Measurements from ENCODE around the gene DBF4. TPM values are rescaled to one million over a fixed set of nuclear protein-coding genes. Genes with fewer than 3 reads are reported as not detected.
"Not testable (repeated sequence)": the region's sequence is repeated elsewhere in the genome, so short reads cannot be mapped to it uniquely, and the experiment has no call there.

Gene DBF4, protein sequence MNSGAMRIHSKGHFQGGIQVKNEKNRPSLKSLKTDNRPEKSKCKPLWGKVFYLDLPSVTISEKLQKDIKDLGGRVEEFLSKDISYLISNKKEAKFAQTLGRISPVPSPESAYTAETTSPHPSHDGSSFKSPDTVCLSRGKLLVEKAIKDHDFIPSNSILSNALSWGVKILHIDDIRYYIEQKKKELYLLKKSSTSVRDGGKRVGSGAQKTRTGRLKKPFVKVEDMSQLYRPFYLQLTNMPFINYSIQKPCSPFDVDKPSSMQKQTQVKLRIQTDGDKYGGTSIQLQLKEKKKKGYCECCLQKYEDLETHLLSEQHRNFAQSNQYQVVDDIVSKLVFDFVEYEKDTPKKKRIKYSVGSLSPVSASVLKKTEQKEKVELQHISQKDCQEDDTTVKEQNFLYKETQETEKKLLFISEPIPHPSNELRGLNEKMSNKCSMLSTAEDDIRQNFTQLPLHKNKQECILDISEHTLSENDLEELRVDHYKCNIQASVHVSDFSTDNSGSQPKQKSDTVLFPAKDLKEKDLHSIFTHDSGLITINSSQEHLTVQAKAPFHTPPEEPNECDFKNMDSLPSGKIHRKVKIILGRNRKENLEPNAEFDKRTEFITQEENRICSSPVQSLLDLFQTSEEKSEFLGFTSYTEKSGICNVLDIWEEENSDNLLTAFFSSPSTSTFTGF
- polyA plus RNA-seq (2013, experiment 1 of 2), result 14.2 TPM
- polyA plus RNA-seq (2013, experiment 2 of 2), result 14.5 TPM

DNA sequence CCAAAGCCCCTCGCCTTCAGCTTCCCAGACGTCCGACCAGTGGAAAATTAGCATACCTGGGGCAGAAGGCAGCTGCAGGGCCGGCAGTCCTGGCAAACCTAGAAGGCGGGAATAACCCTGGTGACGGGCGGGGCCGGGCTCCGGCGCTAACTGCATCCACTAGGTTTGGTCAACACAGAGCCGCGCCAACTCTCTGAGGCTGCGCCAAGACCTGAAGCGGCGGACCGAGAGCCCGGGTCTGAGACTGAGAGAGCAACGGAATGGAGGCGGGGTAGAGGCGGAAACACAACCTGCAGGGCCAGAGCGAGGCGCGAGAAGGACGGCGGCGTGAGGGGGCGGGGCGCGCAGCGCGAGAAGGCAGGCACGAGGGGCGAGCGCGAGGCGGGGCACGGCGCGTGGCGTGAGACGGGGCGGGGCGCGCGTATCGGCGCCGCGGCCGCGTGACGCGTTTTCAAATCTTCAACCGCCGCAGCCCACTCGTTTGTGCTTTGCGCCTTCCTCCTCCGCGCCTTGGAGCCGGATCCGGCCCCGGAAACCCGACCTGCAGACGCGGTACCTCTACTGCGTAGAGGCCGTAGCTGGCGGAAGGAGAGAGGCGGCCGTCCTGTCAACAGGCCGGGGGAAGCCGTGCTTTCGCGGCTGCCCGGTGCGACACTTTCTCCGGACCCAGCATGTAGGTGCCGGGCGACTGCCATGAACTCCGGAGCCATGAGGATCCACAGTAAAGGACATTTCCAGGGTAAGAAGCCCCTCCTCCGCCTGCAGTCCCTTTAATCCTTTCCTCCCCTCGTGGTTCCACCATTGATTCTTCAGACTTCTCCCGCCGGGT, at the start of gene DBF4, which contains the start of gene SLC25A40:
Gene DBF4, plus strand, starts transcription at position 454 of the 829 bp plus-strand sequence. Its CDS starts 240 bp downstream, at position 694.
Gene SLC25A40, minus strand, starts transcription at position 321 of the 829 bp plus-strand sequence. CDS start 17,633 bp downstream, outside the sequence.
- no peak within 1 kb of the TSS for H2BK5ac ChIP-seq (ENCODE audit: low read depth, low read length, poor library complexity, severe bottlenecking)
- H2BK12ac ChIP-seq (ENCODE audit: low read length in 2 of 2), result peak within 1 kb of the TSS in 1 of 2 experiments; percentile 42
- H3K36me3 ChIP-seq (ENCODE audit: control insufficient read depth in 1 of 2, insufficient read depth in 2 of 2, low read depth in 1 of 2, low read length in 2 of 2), result no peaks in the 10 kb centered on the region
- H2AK5ac ChIP-seq (ENCODE audit: low read length, severe bottlenecking), result no peak within 1 kb of the TSS
- peak within 1 kb of the TSS; percentile 73 for H3K27ac ChIP-seq (ENCODE audit: low read length, poor library complexity, severe bottlenecking)
- H3K79me1 ChIP-seq (replicated peaks; ENCODE audit: low read length, poor library complexity, severe bottlenecking), result peaks cover 4% of the 10 kb centered on the region
- peak within 1 kb of the TSS; percentile 67 for H2BK15ac ChIP-seq (ENCODE audit: low read depth, poor library complexity, severe bottlenecking)
- H2AFZ ChIP-seq (ENCODE audit: low read depth, low read length), result peak within 1 kb of the TSS; percentile 99
- peak within 1 kb of the TSS in 1 of 2 experiments; percentile 23 for H3K23ac ChIP-seq (ENCODE audit: low read length in 2 of 2)
- H3K9me3 ChIP-seq (ENCODE audit: control insufficient read depth, low read length), result peaks cover 8% of the 10 kb centered on the region
- peak within 1 kb of the TSS in 1 of 2 experiments; percentile 26 for H3K14ac ChIP-seq (ENCODE audit: low read length in 2 of 2)
- peak; percentile 95 for DNase-seq
- peak within 1 kb of the TSS in 1 of 2 experiments; percentile 47 for H3K4ac ChIP-seq (ENCODE audit: low read depth in 1 of 2, low read length in 2 of 2)
- peak within 1 kb of the TSS; percentile 39 for H4K91ac ChIP-seq (ENCODE audit: low read length)
- under 1% methylated on average over 81 of the region's 84 CpGs for WGBS
- H3K4me2 ChIP-seq (ENCODE audit: low read length, poor library complexity, severe bottlenecking), result peak within 1 kb of the TSS; percentile 68
- H4K8ac ChIP-seq (ENCODE audit: low read length), result peak within 1 kb of the TSS; percentile 63
- H3K9ac ChIP-seq (ENCODE audit: low read length), result peak within 1 kb of the TSS; percentile 96
- H3K4me1 ChIP-seq (ENCODE audit: control insufficient read depth, insufficient read depth, low read depth, low read length), result peaks cover 1% of the 10 kb centered on the region
- H2BK120ac ChIP-seq (ENCODE audit: low read depth, low read length), result peak within 1 kb of the TSS; percentile 52
- peak within 1 kb of the TSS; percentile 90 for H3K4me3 ChIP-seq (ENCODE audit: insufficient read depth in 1 of 2, low read depth in 1 of 2, low read length in 2 of 2)
- peak within 1 kb of the TSS; percentile 88 to 89 for H3K18ac ChIP-seq (ENCODE audit: low read depth in 1 of 2, low read length in 2 of 2)
- no peaks in the 10 kb centered on the region for H3K27me3 ChIP-seq (ENCODE audit: control insufficient read depth in 1 of 2, insufficient read depth in 1 of 2, low read length in 2 of 2)

DNA sequence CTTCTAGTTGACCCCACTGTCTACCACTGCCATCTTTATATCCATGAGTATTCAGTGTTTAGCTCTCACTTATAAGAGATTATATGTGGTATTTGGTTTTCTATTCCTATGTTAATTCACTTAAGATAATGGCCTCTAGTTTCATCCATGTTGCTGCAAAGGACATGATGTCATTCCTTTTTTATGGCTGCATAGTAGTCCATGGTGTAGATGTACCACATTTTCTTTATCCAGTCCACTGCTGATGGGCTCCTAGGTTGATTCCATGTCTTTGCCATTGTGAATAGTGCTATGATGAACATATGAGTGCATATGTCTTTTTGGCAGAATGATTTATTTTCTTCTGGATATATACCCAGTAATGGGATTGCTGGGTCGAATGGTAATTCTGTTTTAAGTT, 47.9 kb upstream of the DBF4 start:
- H4K91ac ChIP-seq (ENCODE audit: low read length); H3K18ac ChIP-seq (ENCODE audit: low read depth in 1 of 2, low read length in 2 of 2); H4K8ac ChIP-seq (ENCODE audit: low read length); H3K23ac ChIP-seq (ENCODE audit: low read length in 2 of 2); H2AK5ac ChIP-seq (ENCODE audit: low read length, severe bottlenecking); H3K4ac ChIP-seq (ENCODE audit: low read depth in 1 of 2, low read length in 2 of 2); H2BK15ac ChIP-seq (ENCODE audit: low read depth, poor library complexity, severe bottlenecking); DNase-seq; H2BK5ac ChIP-seq (ENCODE audit: low read depth, low read length, poor library complexity, severe bottlenecking); H3K27me3 ChIP-seq (ENCODE audit: control insufficient read depth in 1 of 2, insufficient read depth in 1 of 2, low read length in 2 of 2); H2AFZ ChIP-seq (ENCODE audit: low read depth, low read length); H3K27ac ChIP-seq (ENCODE audit: low read length, poor library complexity, severe bottlenecking); H3K14ac ChIP-seq (ENCODE audit: low read length in 2 of 2); H3K9ac ChIP-seq (ENCODE audit: low read length); H3K79me1 ChIP-seq (replicated peaks; ENCODE audit: low read length, poor library complexity, severe bottlenecking); H3K4me2 ChIP-seq (ENCODE audit: low read length, poor library complexity, severe bottlenecking); H3K4me1 ChIP-seq (ENCODE audit: control insufficient read depth, insufficient read depth, low read depth, low read length); H2BK12ac ChIP-seq (ENCODE audit: low read length in 2 of 2); H3K4me3 ChIP-seq (ENCODE audit: insufficient read depth in 1 of 2, low read depth in 1 of 2, low read length in 2 of 2); H2BK120ac ChIP-seq (ENCODE audit: low read depth, low read length): not testable (repeated sequence)
- H3K9me3 ChIP-seq (ENCODE audit: control insufficient read depth, low read length), result peaks cover 13% of the 10 kb centered on the region
- H3K36me3 ChIP-seq (ENCODE audit: control insufficient read depth in 1 of 2, insufficient read depth in 2 of 2, low read depth in 1 of 2, low read length in 2 of 2), result peaks cover 0 to 13% of the 10 kb centered on the region in 2 experiments
- WGBS, result no CpG with 5 or more reads among the region's 1 CpG

GRCh38 chr7:87831097-87831496, 45.2 kb upstream of the DBF4 start:
- Histone ChIP-seq H3K79me1 (replicated peaks; ENCODE audit: low read length, poor library complexity, severe bottlenecking) (no peaks in the 10 kb centered on the region), H3K18ac (ENCODE audit: low read depth in 1 of 2, low read length in 2 of 2) (no peak overlapping the region), H3K9me3 (ENCODE audit: control insufficient read depth, low read length) (peaks cover 5% of the 10 kb centered on the region), H3K27ac (ENCODE audit: low read length, poor library complexity, severe bottlenecking) (no peak overlapping the region), H3K4me2 (ENCODE audit: low read length, poor library complexity, severe bottlenecking) (no peak overlapping the region), H3K4me3 (ENCODE audit: insufficient read depth in 1 of 2, low read depth in 1 of 2, low read length in 2 of 2) (no peak overlapping the region), H2BK5ac (ENCODE audit: low read depth, low read length, poor library complexity, severe bottlenecking) (no peak overlapping the region), H2AFZ (ENCODE audit: low read depth, low read length) (no peak overlapping the region), H2BK12ac (ENCODE audit: low read length in 2 of 2) (no peak overlapping the region), H3K36me3 (ENCODE audit: control insufficient read depth in 1 of 2, insufficient read depth in 2 of 2, low read depth in 1 of 2, low read length in 2 of 2) (peaks cover 0 to 13% of the 10 kb centered on the region in 2 experiments), H2BK15ac (ENCODE audit: low read depth, poor library complexity, severe bottlenecking) (no peak overlapping the region), H3K4ac (ENCODE audit: low read depth in 1 of 2, low read length in 2 of 2) (no peak overlapping the region), H2BK120ac (ENCODE audit: low read depth, low read length) (no peak overlapping the region), H3K27me3 (ENCODE audit: control insufficient read depth in 1 of 2, insufficient read depth in 1 of 2, low read length in 2 of 2) (no peaks in the 10 kb centered on the region), H2AK5ac (ENCODE audit: low read length, severe bottlenecking) (no peak overlapping the region), H3K23ac (ENCODE audit: low read length in 2 of 2) (no peak overlapping the region), H4K91ac (ENCODE audit: low read length) (no peak overlapping the region), H3K4me1 (ENCODE audit: control insufficient read depth, insufficient read depth, low read depth, low read length) (no peaks in the 10 kb centered on the region), H3K14ac (ENCODE audit: low read length in 2 of 2) (no peak overlapping the region), H3K9ac (ENCODE audit: low read length) (no peak overlapping the region), H4K8ac (ENCODE audit: low read length) (no peak overlapping the region)
- WGBS, result 100% methylated on average over 1 of the region's 1 CpG
- peak; percentile 18 for DNase-seq
